ENCODE results near the gene CCDC183.

DNA sequence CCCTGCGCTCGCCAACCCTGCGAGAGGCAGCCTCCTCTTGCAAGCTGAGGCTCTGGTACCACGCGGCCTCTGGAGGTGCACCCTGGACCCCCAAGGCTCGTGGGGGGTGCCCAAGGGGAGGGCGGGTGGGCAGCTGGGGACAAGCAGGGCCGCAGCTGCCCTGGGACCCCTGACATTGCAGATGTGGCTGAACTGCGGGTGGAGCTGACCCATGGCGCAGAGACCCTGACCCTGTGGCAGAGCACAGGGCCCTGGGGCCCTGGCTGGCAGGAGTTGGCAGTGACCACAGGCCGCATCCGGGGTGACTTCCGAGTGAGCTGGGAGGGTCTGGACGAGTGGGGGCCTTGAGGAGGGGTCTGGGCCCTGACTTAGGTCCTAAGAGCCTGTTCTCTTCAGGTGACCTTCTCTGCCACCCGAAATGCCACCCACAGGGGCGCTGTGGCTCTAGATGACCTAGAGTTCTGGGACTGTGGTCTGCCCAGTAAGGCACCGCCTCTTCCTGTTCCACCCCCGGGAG lies 57.5 kb downstream of the CCDC183 start:
- TF ChIP-seq, protein P1, sequence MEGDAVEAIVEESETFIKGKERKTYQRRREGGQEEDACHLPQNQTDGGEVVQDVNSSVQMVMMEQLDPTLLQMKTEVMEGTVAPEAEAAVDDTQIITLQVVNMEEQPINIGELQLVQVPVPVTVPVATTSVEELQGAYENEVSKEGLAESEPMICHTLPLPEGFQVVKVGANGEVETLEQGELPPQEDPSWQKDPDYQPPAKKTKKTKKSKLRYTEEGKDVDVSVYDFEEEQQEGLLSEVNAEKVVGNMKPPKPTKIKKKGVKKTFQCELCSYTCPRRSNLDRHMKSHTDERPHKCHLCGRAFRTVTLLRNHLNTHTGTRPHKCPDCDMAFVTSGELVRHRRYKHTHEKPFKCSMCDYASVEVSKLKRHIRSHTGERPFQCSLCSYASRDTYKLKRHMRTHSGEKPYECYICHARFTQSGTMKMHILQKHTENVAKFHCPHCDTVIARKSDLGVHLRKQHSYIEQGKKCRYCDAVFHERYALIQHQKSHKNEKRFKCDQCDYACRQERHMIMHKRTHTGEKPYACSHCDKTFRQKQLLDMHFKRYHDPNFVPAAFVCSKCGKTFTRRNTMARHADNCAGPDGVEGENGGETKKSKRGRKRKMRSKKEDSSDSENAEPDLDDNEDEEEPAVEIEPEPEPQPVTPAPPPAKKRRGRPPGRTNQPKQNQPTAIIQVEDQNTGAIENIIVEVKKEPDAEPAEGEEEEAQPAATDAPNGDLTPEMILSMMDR (IDR thresholded peaks at IDR 0.05), result no peak
- TF ChIP-seq POLR2A (IDR thresholded peaks at IDR 0.05) (no peak), POLR2AphosphoS5 (IDR thresholded peaks at IDR 0.05) (no peak), EP300 (IDR thresholded peaks at IDR 0.05; ENCODE audit: low read depth) (no peak)
